ENCODE measurements around the gene GNB4. TPM values are rescaled to one million over a fixed set of nuclear protein-coding genes. Genes with fewer than 3 reads are reported as not detected.

The GNB4 gene
- polyA plus RNA-seq, 1 of the 3 experiments (the other 2 are of a cell fraction) = 8.7 TPM

GRCh38 chr3:179476215-179476614 lies 24.9 kb upstream of the GNB4 start:
- no peaks in the 10 kb centered on the region for H3K4me1 ChIP-seq (ENCODE audit: control insufficient read depth in 1 of 2, insufficient read depth in 2 of 2, low read depth in 1 of 2, low read length in 1 of 2)
- no peak overlapping the region for H3K4me3 ChIP-seq (ENCODE audit: low read depth in 2 of 2, low read length in 1 of 2)
- no peaks in the 10 kb centered on the region for H3K79me2 ChIP-seq (ENCODE audit: insufficient read depth)
- no peak overlapping the region for H3K9ac ChIP-seq
- ChIA-PET CTCF (no interaction called here), POLR2A (no interaction called here)
- no peak overlapping the region for H2AFZ ChIP-seq (ENCODE audit: low read depth)
- WGBS (ENCODE audit: low lambda C conversion rate) = 39% methylated on average over 2 of the region's 2 CpGs
- no peaks in the 10 kb centered on the region for H3K27me3 ChIP-seq (ENCODE audit: insufficient read depth)
- no peaks in the 10 kb centered on the region for H3K36me3 ChIP-seq (replicated peaks in 1 of 2; ENCODE audit: control insufficient read depth in 1 of 2, insufficient read depth in 2 of 2, low read length in 1 of 2)
- TF ChIP-seq RXRA (IDR thresholded peaks at IDR 0.05; ENCODE audit: borderline replicate concordance, low read depth) (no peak), TAF1 (IDR thresholded peaks at IDR 0.05; ENCODE audit: borderline replicate concordance, low read depth, low read length) (no peak), MEF2A (IDR thresholded peaks at IDR 0.05; ENCODE audit: borderline replicate concordance, low read depth) (no peak), RAD21 (IDR thresholded peaks at IDR 0.05; ENCODE audit: low read length) (no peak), USF2 (IDR thresholded peaks at IDR 0.05; ENCODE audit: borderline replicate concordance, low read depth, low read length) (no peak), PBX3 (IDR thresholded peaks at IDR 0.05) (no peak), SIN3A (IDR thresholded peaks at IDR 0.05; ENCODE audit: borderline replicate concordance, low read depth, low read length) (no peak), FOXM1 (IDR thresholded peaks at IDR 0.05; ENCODE audit: low read depth) (no peak), GATA2 (CRISPR knock-in tag; IDR thresholded peaks at IDR 0.05) (no peak), ZBTB33 (IDR thresholded peaks at IDR 0.05; ENCODE audit: borderline replicate concordance, low read depth) (no peak), USF1 (IDR thresholded peaks at IDR 0.05; ENCODE audit: borderline replicate concordance, low read depth) (no peak), YY1 (IDR thresholded peaks at IDR 0.05; ENCODE audit: low read depth) (no peak), CHD2 (IDR thresholded peaks at IDR 0.05; ENCODE audit: low read length, partially characterized antibody) (no peak), EP300 (IDR thresholded peaks at IDR 0.05; ENCODE audit: borderline replicate concordance in 1 of 2, low read depth in 1 of 2, low read length in 1 of 2) (no peak), MXI1 (IDR thresholded peaks at IDR 0.05; ENCODE audit: low read depth, low read length) (no peak), RCOR1 (IDR thresholded peaks at IDR 0.05; ENCODE audit: low read length) (no peak), SMC3 (IDR thresholded peaks at IDR 0.05; ENCODE audit: low read depth, low read length) (no peak), CTCF (IDR thresholded peaks at IDR 0.05) (no peak), POLR2AphosphoS5 (IDR thresholded peaks at IDR 0.05; ENCODE audit: low read depth, low read length) (no peak)
- no peak overlapping the region for H3K27ac ChIP-seq (ENCODE audit: low read depth in 2 of 2, low read length in 1 of 2)
- H4K20me1 ChIP-seq (ENCODE audit: insufficient read depth) = no peaks in the 10 kb centered on the region
- H3F3A ChIP-seq (replicated peaks; ENCODE audit: insufficient read depth) = no peaks in the 10 kb centered on the region
- no peaks in the 10 kb centered on the region for H3K9me3 ChIP-seq
- DNase-seq = no peak
- H3K9me2 ChIP-seq = no peaks in the 10 kb centered on the region
- H3K4me2 ChIP-seq = no peak overlapping the region
